Trophoblast cell (in vitro differentiated cells and primary cell): ENCODE measurements around the gene GID8.

ENCODE experiments used
- DNase-seq, 2 donors: peaks; one replicate each; pipeline ENCODE4 v3.0.0-alpha.2; 2016
- H2AFZ ChIP-seq: 2 replicates; pipeline ENCODE4 v1.6.1; 2013; ENCODE audit warnings: low read length, moderate library complexity, mild to moderate bottlenecking; ENCODE audit not compliant: insufficient read depth, poor library complexity
- H2AK5ac ChIP-seq: 2 replicates; pipeline ENCODE4 v1.6.1; 2013; ENCODE audit warnings: mild to moderate bottlenecking, low read length
- H2BK120ac ChIP-seq: 2 replicates; pipeline ENCODE4 v1.6.1; 2013; ENCODE audit warnings: low read length, mild to moderate bottlenecking, moderate library complexity; ENCODE audit not compliant: insufficient read depth, poor library complexity
- H2BK12ac ChIP-seq: 2 replicates; pipeline ENCODE4 v1.6.1; 2013; ENCODE audit warnings: mild to moderate bottlenecking, low read length, moderate library complexity
- H2BK5ac ChIP-seq: 2 replicates; pipeline ENCODE4 v1.6.1; 2013; ENCODE audit warnings: low read length, low read depth, moderate library complexity, mild to moderate bottlenecking; ENCODE audit not compliant: poor library complexity
- H3K14ac ChIP-seq: 2 replicates; pipeline ENCODE4 v1.6.1; 2013; ENCODE audit warnings: mild to moderate bottlenecking, low read length
- H3K18ac ChIP-seq: 2 replicates; pipeline ENCODE4 v1.6.1; 2013; ENCODE audit warnings: mild to moderate bottlenecking, low read length
- H3K23ac ChIP-seq: 2 replicates; pipeline ENCODE4 v1.6.1; 2013; ENCODE audit warnings: low read length
- H3K27ac ChIP-seq: 2 replicates; pipeline ENCODE4 v1.5.1; 2013; ENCODE audit warnings: low read depth, mild to moderate bottlenecking, inconsistent platforms, low read length, moderate library complexity
- H3K27me3 ChIP-seq: 2 replicates; pipeline ENCODE4 v1.6.1; 2013; ENCODE audit warnings: inconsistent platforms, mild to moderate bottlenecking, low read length, moderate library complexity; ENCODE audit not compliant: insufficient read depth
- H3K36me3 ChIP-seq, 2 experiments: 1 replicate in 1 of 2; 2 replicates in 1 of 2; pipeline ENCODE4 v1.6.1; 2013; ENCODE audit warnings: low read length in 2 of 2, mild to moderate bottlenecking in 2 of 2, moderate library complexity in 1 of 2; ENCODE audit not compliant: insufficient read depth in 2 of 2, control insufficient read depth in 1 of 2
- H3K4ac ChIP-seq: 2 replicates; pipeline ENCODE4 v1.6.1; 2013; ENCODE audit warnings: low read depth, mild to moderate bottlenecking, low read length, moderate library complexity
- H3K4me1 ChIP-seq, 2 experiments: 1 replicate in 1 of 2; 2 replicates in 1 of 2; pipeline ENCODE4 v1.6.1; 2013; ENCODE audit warnings: low read length in 2 of 2, mild to moderate bottlenecking in 2 of 2, moderate library complexity in 1 of 2; ENCODE audit not compliant: insufficient read depth in 2 of 2, control insufficient read depth in 1 of 2
- H3K4me2 ChIP-seq: 2 replicates; pipeline ENCODE4 v1.6.1; 2013; ENCODE audit warnings: inconsistent platforms, mild to moderate bottlenecking, low read length, moderate library complexity
- H3K4me3 ChIP-seq: 2 replicates; pipeline ENCODE4 v1.5.1; 2013; ENCODE audit warnings: mild to moderate bottlenecking, low read depth, low read length, inconsistent platforms
- H3K79me1 ChIP-seq: one replicate; pipeline ENCODE4 v1.6.1; 2013; ENCODE audit warnings: low read length
- H3K79me2 ChIP-seq: 2 replicates; pipeline ENCODE4 v1.6.1; 2013; ENCODE audit warnings: low read length, mild to moderate bottlenecking; ENCODE audit not compliant: control insufficient read depth, insufficient read depth, poor library complexity
- H3K9ac ChIP-seq: 2 replicates; pipeline ENCODE4 v1.6.1; 2013; ENCODE audit warnings: mild to moderate bottlenecking, low read length
- H3K9me3 ChIP-seq: 2 replicates; pipeline ENCODE4 v1.6.1; 2013; ENCODE audit warnings: low read depth, mild to moderate bottlenecking, control low read depth, inconsistent platforms, low read length; ENCODE audit not compliant: insufficient read depth
- H4K12ac ChIP-seq: 2 replicates; pipeline ENCODE4 v1.6.1; 2013; ENCODE audit warnings: low read depth, mild to moderate bottlenecking, low read length, moderate library complexity
- H4K8ac ChIP-seq: 2 replicates; pipeline ENCODE4 v1.6.1; 2013; ENCODE audit warnings: low read depth, mild to moderate bottlenecking, low read length, moderate library complexity
- H4K91ac ChIP-seq: one replicate; pipeline ENCODE4 v1.6.1; 2013; ENCODE audit warnings: low read depth, mild to moderate bottlenecking, low read length, moderate library complexity
- WGBS: extraction: QIAGEN DNeasy Blood & Tissue Kit; methylation state at CpG from one replicate; pipeline ENCODE4 v1.1.7; 2013; ENCODE audit warnings: missing lambda C conversion rate; ENCODE audit not compliant: insufficient read length, insufficient coverage; ENCODE audit errors: extremely low coverage; 5-methylcytosine and 5-hydroxymethylcytosine counted together

Gene GID8

DNA sequence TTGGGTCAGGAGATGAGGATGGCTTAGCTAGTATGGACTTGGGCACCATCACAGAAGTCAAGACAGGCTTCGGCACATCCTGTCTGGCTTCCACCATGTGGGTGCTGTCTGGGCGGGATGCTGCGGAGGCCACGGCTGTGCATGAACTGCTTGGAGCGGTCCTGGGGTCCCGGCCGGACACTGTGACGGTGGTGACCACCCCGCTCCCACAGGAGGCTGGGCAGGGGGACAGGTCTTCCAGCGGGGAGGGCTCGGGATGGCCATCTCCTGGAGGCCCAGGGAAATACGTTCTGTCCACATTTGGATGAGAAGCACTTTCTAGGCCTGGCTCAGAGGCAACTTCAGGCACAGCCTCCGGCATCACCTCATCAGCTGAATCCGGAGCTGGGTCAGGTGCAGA is 44.2 kb upstream of the GID8 start:
- no peak overlapping the region for H3K4me3 ChIP-seq

DNA sequence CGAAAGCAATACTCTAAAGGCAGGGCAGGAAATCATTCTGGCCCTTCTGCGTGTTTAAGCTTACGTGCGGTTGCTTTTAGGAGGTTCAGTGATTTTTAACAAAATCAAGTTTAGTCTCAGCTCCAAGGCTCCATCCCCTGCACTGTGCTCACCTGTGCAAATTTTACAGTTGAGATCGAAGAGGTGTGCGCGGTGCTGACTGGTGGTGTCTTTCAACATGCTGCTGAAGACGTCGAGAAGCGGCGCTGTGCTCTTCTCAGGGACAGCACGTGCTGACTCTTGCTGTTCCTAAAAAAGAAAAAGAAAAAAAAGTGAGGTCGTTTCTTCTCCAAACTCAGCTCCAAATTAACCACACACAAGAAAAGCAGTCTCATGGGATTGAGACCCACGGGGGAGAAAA is 43.7 kb upstream of the GID8 start:
- Histone ChIP-seq H2AK5ac (no peak overlapping the region), H3K4me3 (no peak overlapping the region), H3K79me2 (no peaks in the 10 kb centered on the region), H2BK5ac (no peak overlapping the region), H3K14ac (no peak overlapping the region), H3K9ac (no peak overlapping the region), H3K4me1 (no peaks in the 10 kb centered on the region), H2BK12ac (no peak overlapping the region), H4K12ac (no peak overlapping the region), H2BK120ac (no peak overlapping the region), H3K27me3 (no peaks in the 10 kb centered on the region), H3K79me1 (no peaks in the 10 kb centered on the region), H3K9me3 (no peaks in the 10 kb centered on the region), H4K91ac (no peak overlapping the region), H3K4ac (no peak overlapping the region), H3K4me2 (no peak overlapping the region), H4K8ac (no peak overlapping the region), H3K36me3 (peaks cover 58 to 70% of the 10 kb centered on the region in 2 experiments), H2AFZ (no peak overlapping the region), H3K18ac (no peak overlapping the region), H3K27ac (no peak overlapping the region), H3K23ac (no peak overlapping the region)
- no peak for DNase-seq
- WGBS = no CpG with 5 or more reads among the region's 14 CpGs

More for the DNA sequence above, 44.2 kb upstream of the GID8 start:
- Histone ChIP-seq H3K27me3 (no peaks in the 10 kb centered on the region), H2BK120ac (no peak overlapping the region), H3K27ac (no peak overlapping the region), H3K4me1 (no peaks in the 10 kb centered on the region), H3K4ac (no peak overlapping the region), H3K79me2 (no peaks in the 10 kb centered on the region), H3K79me1 (no peaks in the 10 kb centered on the region), H4K91ac (no peak overlapping the region), H3K36me3 (peaks cover 62 to 76% of the 10 kb centered on the region in 2 experiments), H2AFZ (no peak overlapping the region), H4K12ac (no peak overlapping the region), H3K9me3 (no peaks in the 10 kb centered on the region), H3K4me2 (no peak overlapping the region), H2BK12ac (no peak overlapping the region), H2BK5ac (no peak overlapping the region), H2AK5ac (no peak overlapping the region), H4K8ac (no peak overlapping the region), H3K23ac (no peak overlapping the region), H3K14ac (no peak overlapping the region), H3K18ac (no peak overlapping the region), H3K9ac (no peak overlapping the region)
- WGBS = no CpG with 5 or more reads among the region's 14 CpGs
- no peak for DNase-seq

GRCh38 chr20:62895539-62895938 is 42.4 kb upstream of the GID8 start:
- Histone ChIP-seq H3K27ac (no peak overlapping the region), H3K18ac (no peak overlapping the region), H3K4me2 (no peak overlapping the region), H2BK5ac (no peak overlapping the region), H4K12ac (no peak overlapping the region), H3K14ac (no peak overlapping the region), H4K91ac (no peak overlapping the region), H3K4me1 (peaks cover 3 to 5% of the 10 kb centered on the region in 2 experiments), H3K4me3 (no peak overlapping the region), H4K8ac (no peak overlapping the region), H3K9me3 (no peaks in the 10 kb centered on the region), H3K9ac (no peak overlapping the region), H3K23ac (no peak overlapping the region), H2BK12ac (no peak overlapping the region), H2AK5ac (no peak overlapping the region), H3K27me3 (no peaks in the 10 kb centered on the region), H2AFZ (no peak overlapping the region), H3K36me3 (peaks cover 48 to 62% of the 10 kb centered on the region in 2 experiments), H3K79me2 (peaks cover under 1% of the 10 kb centered on the region), H2BK120ac (no peak overlapping the region), H3K4ac (no peak overlapping the region), H3K79me1 (no peaks in the 10 kb centered on the region)
- no peak for DNase-seq
- no CpG with 5 or more reads among the region's 9 CpGs for WGBS

- no peak for DNase-seq
- H3K9me3 ChIP-seq = no peaks in the 10 kb centered on the region
- no peak overlapping the region for H3K14ac ChIP-seq
- H4K91ac ChIP-seq = no peak overlapping the region
- H3K4ac ChIP-seq = no peak overlapping the region
- no peak overlapping the region for H2BK5ac ChIP-seq
- no peaks in the 10 kb centered on the region for H3K79me1 ChIP-seq
- no peak overlapping the region for H2BK120ac ChIP-seq
- no peak overlapping the region for H4K12ac ChIP-seq
- no peak overlapping the region for H3K18ac ChIP-seq
- no CpG with 5 or more reads among the region's 16 CpGs for WGBS
- no peak overlapping the region for H2BK12ac ChIP-seq
- H3K79me2 ChIP-seq = peaks cover 1% of the 10 kb centered on the region
- no peaks in the 10 kb centered on the region for H3K27me3 ChIP-seq
- H2AFZ ChIP-seq = no peak overlapping the region
- H3K23ac ChIP-seq = no peak overlapping the region
- peaks cover 7 to 12% of the 10 kb centered on the region in 2 experiments for H3K4me1 ChIP-seq
- H3K27ac ChIP-seq = no peak overlapping the region
- no peak overlapping the region for H3K4me2 ChIP-seq
- H3K9ac ChIP-seq = no peak overlapping the region
- no peak overlapping the region for H2AK5ac ChIP-seq
- no peak overlapping the region for H4K8ac ChIP-seq
- H3K36me3 ChIP-seq = peaks cover 39 to 59% of the 10 kb centered on the region in 2 experiments
- no peak overlapping the region for H3K4me3 ChIP-seq
These were observed 41.4 kb upstream of the GID8 start for GRCh38 chr20:62896526-62896925.
